Measurements from ENCODE around the gene CCT8. TPM values are rescaled to one million over a fixed set of nuclear protein-coding genes. Genes with fewer than 3 reads are reported as not detected.

CCT8 gene
- total RNA-seq, 1 donor from 2014 or later = 179 TPM

DNA sequence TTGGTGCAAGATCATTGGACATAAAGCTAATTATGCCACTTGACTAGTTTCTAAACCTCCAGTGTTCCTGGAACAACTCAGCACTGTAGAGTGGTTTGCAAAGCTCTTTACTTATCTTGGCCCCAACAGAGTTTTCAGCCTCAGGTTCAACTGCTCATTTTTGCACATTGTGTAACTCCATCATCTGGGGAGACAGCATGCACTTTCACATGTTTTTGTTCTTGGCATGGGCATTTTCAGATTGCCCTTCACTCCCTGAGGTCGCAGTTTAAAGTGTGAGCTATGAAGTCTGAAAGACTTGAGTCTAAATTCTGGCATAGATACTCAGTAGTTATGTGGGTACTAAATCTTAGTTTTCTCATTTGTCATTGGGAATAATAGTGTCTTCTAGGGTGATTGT lies 43.9 kb downstream of the CCT8 start:
- TF ChIP-seq, protein P1, sequence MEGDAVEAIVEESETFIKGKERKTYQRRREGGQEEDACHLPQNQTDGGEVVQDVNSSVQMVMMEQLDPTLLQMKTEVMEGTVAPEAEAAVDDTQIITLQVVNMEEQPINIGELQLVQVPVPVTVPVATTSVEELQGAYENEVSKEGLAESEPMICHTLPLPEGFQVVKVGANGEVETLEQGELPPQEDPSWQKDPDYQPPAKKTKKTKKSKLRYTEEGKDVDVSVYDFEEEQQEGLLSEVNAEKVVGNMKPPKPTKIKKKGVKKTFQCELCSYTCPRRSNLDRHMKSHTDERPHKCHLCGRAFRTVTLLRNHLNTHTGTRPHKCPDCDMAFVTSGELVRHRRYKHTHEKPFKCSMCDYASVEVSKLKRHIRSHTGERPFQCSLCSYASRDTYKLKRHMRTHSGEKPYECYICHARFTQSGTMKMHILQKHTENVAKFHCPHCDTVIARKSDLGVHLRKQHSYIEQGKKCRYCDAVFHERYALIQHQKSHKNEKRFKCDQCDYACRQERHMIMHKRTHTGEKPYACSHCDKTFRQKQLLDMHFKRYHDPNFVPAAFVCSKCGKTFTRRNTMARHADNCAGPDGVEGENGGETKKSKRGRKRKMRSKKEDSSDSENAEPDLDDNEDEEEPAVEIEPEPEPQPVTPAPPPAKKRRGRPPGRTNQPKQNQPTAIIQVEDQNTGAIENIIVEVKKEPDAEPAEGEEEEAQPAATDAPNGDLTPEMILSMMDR (IDR thresholded peaks at IDR 0.05) = no peak
- ChIA-PET CTCF (no interaction called here), POLR2A (interaction anchor here (2.0 kb wide), 1 partner anchor 10 kb away, joined by 6 read pairs; the partner anchor contains the start of gene RWDD2B)
- H3K4me3 Mint-ChIP-seq = no peak overlapping the region
- DNase-seq (no peak), ATAC-seq (ENCODE audit: low read depth) (no peak)
- no peaks in the 10 kb centered on the region for H3K9me3 Mint-ChIP-seq
- intact Hi-C loops (cut with micrococcal nuclease) = no loop called here
- H3K27ac Mint-ChIP-seq = no peak overlapping the region
- H3K36me3 Mint-ChIP-seq (ENCODE audit: low read depth) = peaks cover 71% of the 10 kb centered on the region
- H3K4me1 Mint-ChIP-seq = peaks cover 28% of the 10 kb centered on the region
- no peaks in the 10 kb centered on the region for H3K27me3 Mint-ChIP-seq

DNA sequence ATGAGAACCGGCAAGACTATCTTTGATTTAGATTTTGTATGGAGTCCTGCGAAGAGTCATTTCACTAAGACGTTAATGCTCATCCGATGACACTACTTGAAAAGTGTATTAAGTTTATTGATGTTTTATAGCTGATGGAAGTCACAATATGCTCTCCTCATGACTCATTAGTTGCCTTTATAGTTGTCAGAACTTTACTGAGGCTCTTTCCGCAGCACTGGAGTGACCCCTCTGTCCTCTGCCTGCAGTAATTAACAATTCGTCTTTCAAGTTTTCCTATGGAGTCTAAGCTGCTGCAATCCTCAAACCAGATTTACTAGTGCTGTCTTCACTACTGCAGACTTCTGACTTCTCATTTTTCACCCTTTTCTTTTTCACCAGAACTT lies 48.1 kb downstream of the CCT8 start:
- peaks cover 42% of the 10 kb centered on the region for H3K36me3 Mint-ChIP-seq (ENCODE audit: low read depth)
- TF ChIP-seq, protein P1 (IDR thresholded peaks at IDR 0.05) = no peak

DNA sequence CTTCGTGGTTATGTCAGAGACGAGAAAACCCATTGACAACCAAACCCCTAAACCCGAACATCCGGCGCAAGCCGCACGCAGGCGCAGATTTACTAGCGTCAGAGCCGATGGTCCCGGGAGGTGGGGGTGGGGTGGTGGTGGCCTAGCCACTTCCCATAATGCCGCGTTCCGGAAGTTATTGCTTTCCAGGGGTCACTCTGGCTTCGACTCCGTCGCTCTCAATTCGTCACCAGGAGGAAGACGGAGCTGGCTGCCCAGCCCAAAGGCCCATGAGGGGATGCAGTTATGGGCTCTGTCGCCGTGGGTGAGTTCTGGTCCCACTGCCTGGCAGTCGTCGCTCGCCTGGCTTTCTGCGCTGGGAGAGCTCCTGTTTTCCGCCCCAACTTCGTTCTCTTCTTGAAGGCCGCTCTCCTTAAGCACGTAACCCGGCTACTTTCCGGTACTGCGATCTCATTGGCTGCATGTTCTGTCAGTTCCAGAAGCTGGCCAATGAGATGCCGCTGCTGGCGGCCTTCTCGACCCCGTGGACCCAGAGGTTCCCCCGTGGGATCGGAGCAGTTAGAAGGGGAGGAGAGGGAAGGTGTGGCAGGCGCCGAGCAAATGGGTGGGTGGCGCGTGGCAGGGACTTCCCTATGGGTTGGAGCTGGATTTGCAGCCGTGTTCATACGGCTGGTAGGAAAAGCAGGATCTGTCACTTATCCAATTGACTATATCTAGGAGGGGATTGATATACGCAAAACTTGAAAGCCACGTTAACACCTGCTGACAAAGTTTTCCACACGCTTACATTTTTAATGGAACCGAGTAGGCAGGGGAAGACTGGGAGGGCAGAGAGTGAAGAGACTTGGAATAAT lies 48.7 kb downstream of the CCT8 start, which contains the start of gene USP16:
USP16 (plus strand) TSS at position 195 of the 854 bp plus-strand sequence. CDS start 3,246 bp downstream, outside the sequence.
- Mint-ChIP-seq H3K36me3 (ENCODE audit: low read depth) (peaks cover 36% of the 10 kb centered on the region), H3K9me3 (no peaks in the 10 kb centered on the region), H3K27ac (peak within 1 kb of the TSS; percentile 98), H3K4me3 (peak within 1 kb of the TSS; percentile 98), H3K4me1 (peaks cover 45% of the 10 kb centered on the region), H3K27me3 (no peaks in the 10 kb centered on the region)
- TF ChIP-seq, protein P1 (IDR thresholded peaks at IDR 0.05) = no peak
- POLR2A ChIA-PET = interaction anchor here (0.6 to 10.5 kb wide), 24 partner anchors 10 to 275 kb away, joined by 3 to 285 read pairs (median 3); partner anchors contain the start of genes BACH1, CCT8 and LTN1
- peak; percentile 93 for ATAC-seq (ENCODE audit: low read depth)
- CTCF ChIA-PET = interaction anchor here (1.9 to 2.3 kb wide), 2 partner anchors 22 to 32 kb away, joined by 5 to 8 read pairs; partner anchors contain the start of gene LTN1
- DNase-seq = peak; percentile 94
- intact Hi-C loops (cut with micrococcal nuclease) = loop anchor here (1.0 kb wide), 4 partner anchors 22 to 276 kb away; partner anchors contain the start of genes CCT8 and LTN1

More for the DNA sequence above, 48.1 kb downstream of the CCT8 start:
- ChIA-PET CTCF (interaction anchor here (1.9 to 2.3 kb wide), 2 partner anchors 23 to 32 kb away, joined by 5 to 8 read pairs; partner anchors contain the start of gene LTN1), POLR2A (interaction anchor here (0.6 to 10.5 kb wide), 15 partner anchors 9 to 274 kb away, joined by 3 to 285 read pairs (median 5); partner anchors contain the start of genes BACH1, CCT8 and LTN1)
- Mint-ChIP-seq H3K27ac (peak overlapping the region; percentile 98), H3K9me3 (no peaks in the 10 kb centered on the region), H3K4me3 (peak overlapping the region; percentile 98), H3K27me3 (no peaks in the 10 kb centered on the region), H3K4me1 (peaks cover 40% of the 10 kb centered on the region)
- intact Hi-C loops (cut with micrococcal nuclease) = no loop called here
- ATAC-seq (ENCODE audit: low read depth) = no peak
- no peak for DNase-seq

DNA sequence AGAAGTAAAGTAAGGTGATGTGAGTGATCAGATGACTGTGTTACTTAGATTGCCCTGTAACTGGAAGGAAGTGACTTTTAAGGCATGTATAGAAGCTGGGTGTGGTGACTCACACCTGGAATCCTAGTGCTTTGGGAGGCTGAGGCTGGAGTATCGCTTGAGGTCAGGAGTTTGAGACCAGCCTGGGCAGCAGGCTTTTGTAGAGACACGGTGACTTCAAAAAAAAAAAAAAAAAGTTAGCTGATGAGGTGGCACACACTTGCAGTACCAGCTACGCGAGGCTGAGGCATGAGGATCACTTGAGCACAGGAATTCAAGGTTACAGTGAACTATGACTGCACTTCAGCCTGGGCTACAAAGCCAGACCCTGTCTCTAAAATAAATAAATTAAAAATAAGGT lies 51.3 kb downstream of the CCT8 start:
- no peak for DNase-seq
- H3K4me3 Mint-ChIP-seq = no peak overlapping the region
- no peak for ATAC-seq (ENCODE audit: low read depth)
- intact Hi-C loops (cut with micrococcal nuclease) = no loop called here
- H3K4me1 Mint-ChIP-seq = peaks cover 52% of the 10 kb centered on the region
- H3K9me3 Mint-ChIP-seq = no peaks in the 10 kb centered on the region
- no peak overlapping the region for H3K27ac Mint-ChIP-seq
- TF ChIP-seq, protein P1 (IDR thresholded peaks at IDR 0.05) = no peak
- ChIA-PET CTCF (interaction anchor here (0.6 kb wide), 1 partner anchor 151 kb away, joined by 3 read pairs; no protein-coding TSS in a partner anchor), POLR2A (interaction anchor here (0.7 to 10.5 kb wide), 3 partner anchors 9 to 29 kb away, joined by 3 to 285 read pairs (median 94); partner anchors contain the start of gene LTN1)
- no peaks in the 10 kb centered on the region for H3K27me3 Mint-ChIP-seq
- H3K36me3 Mint-ChIP-seq (ENCODE audit: low read depth) = peaks cover 23% of the 10 kb centered on the region

Data from activated B cell treated with CpG ODN at 0.5 μM for 24 hours (primary cell).